Stimulated activated CD4-positive, alpha-beta T cell treated with anti-CD3 and anti-CD28 coated beads, Interleukin-4, amount 100 ng/mL, for 48 hours (primary cell): Measurements from ENCODE around the gene RDH5.

Experiments used
- DNase-seq, 2 donors: peaks; one replicate each; pipeline ENCODE4 v3.0.0-alpha.2; 2020; ENCODE audit warnings: low read depth in 2 of 2

The RDH5 gene

DNA sequence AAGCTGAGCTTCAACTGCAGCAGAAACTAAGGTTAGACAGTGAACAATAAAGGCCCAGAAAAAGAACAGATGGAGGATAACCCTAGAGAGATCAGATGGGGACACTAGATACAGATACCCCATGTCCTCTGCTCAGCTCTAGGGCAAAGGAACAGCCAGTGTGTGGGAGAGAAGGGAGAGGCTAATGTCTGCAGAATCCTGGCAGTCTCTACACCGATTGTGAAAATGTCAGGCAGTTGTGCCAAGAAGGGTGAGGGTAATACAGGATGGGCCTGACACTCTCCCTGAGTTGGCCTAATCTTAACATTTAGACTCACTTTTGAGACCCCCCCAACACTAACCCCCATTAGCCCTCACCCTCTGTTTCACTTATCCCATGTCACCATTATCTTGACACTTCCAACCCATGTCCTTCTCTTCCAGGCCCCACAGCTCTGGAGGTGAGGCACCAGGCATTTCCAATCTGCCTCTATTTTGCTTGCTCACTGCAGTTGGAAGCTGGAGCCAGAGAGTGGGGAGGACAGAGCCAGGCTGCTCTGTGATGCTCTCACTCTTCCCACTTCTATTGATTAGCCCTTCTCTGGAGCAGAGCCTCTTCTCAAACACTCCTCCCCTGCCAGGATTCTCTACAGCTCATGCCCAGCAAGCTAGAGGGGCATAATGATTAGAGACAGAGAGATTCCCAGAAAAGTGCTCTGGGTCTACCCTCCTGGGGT lies 7.3 kb upstream of the RDH5 start:
- DNase-seq, result no peak

DNA sequence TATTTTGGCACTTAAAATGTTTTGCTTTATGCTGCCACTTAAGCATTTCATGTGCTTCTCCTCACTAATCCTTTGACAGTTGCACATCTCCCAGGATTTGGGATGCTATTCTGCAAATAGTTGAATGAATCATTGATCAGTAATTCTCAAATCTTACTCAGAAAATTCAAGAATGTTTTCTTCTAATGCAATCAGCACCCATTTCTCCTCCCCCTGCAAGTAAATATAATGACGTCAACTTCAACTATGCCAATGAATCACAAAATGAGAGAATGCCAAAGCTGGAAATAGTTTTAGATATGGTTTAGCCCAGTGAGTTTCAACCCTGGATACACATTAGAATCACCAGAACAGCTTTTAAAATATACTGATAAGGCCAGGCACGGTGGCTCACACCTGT lies 6.5 kb upstream of the RDH5 start:
- DNase-seq, result no peak

DNA sequence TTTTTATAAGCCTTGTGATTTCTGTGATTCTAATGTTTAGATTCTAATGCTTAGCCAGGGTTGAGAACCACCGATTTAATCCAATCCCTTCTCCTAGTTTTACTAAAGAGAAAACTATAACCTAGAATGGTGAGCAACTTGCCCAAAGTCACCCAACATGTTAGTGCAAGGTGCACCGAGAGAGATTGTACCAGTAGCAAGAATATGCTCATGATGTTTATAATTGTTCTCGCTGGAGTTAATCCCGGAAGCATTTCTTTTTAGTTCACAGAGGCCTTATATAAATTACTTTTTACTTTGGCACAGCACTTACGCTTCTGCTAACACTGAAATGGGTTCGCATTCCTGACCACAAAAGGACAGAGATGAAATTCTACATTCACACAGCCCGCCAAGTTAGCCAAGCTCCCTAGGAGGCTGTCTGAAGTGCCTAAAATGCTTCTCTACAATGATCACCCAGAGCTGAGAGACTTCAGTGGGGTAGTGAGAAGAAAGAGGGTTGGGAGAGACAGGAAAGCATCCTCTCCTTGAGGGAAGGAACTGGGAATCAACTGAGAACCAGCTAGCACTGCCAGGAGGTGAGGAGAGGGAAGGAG lies 4.9 kb upstream of the RDH5 start:
- no peak for DNase-seq

DNA sequence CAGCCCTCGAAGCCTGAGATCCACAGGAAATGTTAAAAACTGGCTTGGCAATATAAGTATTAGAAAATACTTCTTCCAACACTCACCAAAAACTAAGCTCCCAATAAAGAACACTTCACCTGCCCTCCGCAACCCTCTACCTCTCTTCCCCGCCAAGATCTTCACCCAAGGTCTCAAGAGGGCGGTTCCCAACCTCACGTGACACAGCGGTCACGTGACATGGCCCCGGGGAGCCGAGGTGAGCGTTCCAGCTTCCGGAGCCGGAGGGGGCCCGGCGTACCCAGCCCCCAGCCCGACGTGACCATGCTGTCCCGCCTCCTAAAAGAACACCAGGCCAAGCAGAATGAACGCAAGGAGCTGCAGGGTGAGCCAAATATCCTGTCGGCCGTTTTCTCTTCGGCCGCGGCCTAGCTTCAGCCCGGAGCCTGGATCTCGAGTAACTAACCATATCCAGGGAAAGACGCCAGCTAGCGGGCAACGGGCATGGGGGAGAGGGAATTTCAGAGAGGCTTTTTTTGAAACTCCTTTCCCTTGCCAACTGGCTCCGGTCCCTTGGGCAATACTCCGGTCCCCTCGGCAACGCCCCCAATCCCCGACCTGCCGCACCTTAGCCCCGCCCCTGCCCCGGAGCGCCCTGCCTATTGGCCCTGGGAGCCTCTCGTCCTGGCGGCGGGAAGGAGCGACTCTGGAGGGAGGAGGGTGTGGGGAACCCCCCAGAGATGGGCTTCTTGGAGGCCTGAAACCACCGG lies 4.2 kb upstream of the RDH5 start, which contains the start of gene BLOC1S1:
TSS of gene BLOC1S1 (plus strand) at position 214 of the 749 bp plus-strand sequence. CDS start at position 220, 6 bp downstream.
- DNase-seq, result peak; percentile 94 to 95

DNA sequence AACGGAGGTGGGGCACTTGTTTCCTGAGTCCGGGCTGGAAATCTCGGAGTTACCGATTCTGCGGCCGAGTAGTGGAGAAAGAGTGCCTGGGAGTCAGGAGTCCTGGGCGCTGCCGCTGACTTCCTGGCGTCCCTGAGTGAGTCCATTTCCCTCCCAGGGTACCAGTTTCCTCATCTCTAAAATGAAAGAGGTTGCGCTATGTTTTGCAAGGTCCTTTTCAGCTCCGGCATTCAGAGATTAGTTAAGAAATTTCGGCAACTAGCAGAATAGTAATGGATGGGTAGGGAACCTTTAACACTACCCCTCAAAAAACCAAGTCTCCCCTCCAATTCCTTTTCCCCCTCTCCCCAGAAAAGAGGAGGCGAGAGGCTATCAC lies 3.6 kb upstream of the RDH5 start:
- DNase-seq, result no peak

DNA sequence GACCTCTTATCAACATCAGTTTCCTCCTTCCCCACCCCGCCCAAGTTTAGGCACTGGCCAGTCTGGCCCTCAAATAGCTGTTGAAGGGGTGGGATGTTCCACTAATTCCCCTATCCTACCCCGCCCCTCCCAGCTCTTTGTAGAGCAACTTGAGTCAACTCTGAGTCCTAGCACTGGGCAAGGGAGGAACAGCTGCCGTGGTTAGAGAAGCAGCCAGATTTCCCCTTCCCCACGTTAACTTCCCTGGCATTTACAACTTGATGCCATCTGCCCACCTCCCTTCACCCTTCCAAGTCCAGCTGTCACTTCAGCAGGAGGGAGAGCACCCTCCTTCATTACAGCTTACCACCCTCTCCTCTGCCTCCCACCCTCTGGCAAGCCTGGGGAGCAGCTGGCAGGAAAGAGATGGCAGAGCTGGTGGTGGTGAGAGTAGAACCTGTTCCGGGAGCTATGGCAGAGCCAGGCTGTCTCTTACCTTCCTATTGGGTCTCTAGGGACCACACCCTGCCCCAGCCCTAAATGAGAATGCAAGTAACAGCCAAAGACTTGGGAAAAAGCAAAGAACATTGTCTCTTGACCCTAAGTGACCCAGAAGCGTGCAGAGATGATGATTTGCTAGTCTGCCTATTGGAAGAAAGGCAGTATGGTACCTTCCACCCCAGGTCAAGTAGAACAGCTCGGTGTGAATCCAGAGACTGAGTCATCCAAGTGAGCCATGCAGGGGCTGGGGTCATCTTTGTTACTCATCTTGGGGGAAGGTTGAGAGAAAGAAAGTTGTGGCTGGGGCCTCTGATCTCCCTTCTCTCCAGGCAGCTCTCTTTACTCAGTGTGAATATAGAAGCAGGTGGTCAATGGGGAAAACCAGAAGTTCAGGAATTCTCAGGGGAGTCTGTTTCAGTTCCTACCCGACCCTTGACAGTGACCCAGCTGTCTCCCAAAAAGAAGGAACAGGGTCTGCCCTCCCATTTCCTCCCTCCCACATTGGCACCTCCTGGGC lies 2.9 kb upstream of the RDH5 start:
- no peak for DNase-seq

DNA sequence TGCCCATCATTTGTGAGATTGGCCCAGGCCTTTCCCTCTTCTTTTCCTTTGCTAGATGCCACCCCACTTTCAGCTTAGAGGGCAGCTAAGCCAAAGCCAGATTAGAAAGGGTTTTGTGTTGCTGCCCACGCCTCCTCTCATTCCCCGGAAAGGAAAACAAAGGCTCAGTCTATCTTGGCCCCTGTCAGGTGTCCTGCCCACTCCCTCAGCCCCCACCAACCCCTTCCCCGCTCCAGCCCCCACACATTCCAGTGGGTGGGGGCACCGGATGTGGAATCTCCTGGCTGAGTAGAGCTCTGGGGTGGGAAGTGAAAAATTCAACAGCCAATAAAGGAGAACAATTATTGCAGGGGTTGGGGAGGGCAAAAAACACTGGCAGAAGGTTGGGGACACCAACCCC lies 2.2 kb upstream of the RDH5 start:
- no peak for DNase-seq

DNA sequence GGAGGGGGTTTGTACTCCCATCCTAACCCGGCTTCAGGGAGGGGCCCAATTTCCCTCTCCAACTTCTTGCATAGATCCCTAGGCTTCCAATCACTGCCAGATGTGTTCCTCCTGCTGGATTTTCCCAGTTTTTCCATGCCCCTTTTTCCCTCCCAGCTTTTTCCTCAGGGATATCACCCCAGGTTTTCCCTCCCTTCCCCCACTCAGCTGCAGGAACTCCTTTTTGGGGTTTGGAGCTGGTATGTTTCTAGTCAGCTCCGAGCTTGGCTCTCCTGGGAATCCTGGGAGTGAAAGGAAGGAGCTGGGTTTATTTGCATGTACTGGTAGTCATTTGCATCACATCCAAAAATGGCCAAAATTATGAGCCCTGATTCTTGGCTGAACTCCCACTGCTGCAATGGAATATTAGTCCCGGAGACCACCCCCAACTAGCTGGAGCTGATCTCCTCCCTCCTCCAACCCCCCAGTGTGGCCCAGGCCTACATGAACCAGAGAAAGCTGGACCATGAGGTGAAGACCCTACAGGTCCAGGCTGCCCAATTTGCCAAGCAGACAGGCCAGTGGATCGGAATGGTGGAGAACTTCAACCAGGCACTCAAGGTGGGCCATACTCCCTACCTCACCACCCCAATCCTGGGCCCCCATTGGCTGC lies 1.4 kb upstream of the RDH5 start:
- DNase-seq, result no peak

DNA sequence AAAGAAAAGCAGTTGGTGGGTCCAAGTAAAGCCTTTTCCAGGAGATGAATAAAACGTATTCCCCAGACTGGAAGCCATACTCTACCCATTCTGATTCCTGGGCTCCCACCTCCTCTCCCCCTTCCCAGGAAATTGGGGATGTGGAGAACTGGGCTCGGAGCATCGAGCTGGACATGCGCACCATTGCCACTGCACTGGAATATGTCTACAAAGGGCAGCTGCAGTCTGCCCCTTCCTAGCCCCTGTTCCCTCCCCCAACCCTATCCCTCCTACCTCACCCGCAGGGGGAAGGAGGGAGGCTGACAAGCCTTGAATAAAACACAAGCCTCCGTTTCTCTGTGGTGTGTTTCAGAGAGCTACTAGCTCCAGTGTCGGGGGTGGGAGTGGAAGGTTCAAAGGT lies 822 bp upstream of the RDH5 start:
- DNase-seq, result no peak

DNA sequence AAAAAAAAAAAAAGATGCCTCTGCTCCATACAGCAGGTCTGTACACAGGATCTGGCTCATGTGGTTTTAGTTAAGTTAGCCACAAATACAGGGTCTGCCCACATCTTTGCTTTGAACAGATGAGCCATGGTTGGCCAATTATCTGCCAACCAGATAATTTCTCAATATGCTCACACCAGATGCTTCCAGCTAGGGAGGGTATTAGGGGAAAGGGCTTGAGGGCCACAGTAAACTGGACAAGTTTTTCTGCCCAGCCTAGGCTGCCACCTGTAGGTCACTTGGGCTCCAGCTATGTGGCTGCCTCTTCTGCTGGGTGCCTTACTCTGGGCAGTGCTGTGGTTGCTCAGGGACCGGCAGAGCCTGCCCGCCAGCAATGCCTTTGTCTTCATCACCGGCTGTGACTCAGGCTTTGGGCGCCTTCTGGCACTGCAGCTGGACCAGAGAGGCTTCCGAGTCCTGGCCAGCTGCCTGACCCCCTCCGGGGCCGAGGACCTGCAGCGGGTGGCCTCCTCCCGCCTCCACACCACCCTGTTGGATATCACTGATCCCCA lies 776 bp downstream of the RDH5 start:
- DNase-seq, result no peak

DNA sequence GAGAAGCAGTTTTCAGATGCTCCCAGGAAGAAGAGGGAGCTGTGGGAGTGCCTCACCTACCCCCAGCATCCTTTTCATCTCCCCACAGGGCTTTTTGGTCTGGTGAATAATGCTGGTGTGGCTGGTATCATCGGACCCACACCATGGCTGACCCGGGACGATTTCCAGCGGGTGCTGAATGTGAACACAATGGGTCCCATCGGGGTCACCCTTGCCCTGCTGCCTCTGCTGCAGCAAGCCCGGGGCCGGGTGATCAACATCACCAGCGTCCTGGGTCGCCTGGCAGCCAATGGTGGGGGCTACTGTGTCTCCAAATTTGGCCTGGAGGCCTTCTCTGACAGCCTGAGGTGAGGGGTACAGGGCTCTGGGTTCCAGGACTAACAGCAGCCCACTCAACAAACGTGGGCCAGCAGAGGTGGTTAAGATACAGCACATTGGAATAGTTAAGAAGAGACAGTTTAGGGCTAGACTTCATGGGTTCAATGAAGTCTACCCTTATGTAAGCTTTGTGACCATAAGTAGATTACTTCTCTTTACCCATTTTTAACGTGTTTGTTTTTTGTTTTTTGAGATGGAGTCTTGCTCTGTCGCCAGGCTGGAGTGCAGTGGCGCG lies 1.5 kb downstream of the RDH5 start:
- no peak for DNase-seq

DNA sequence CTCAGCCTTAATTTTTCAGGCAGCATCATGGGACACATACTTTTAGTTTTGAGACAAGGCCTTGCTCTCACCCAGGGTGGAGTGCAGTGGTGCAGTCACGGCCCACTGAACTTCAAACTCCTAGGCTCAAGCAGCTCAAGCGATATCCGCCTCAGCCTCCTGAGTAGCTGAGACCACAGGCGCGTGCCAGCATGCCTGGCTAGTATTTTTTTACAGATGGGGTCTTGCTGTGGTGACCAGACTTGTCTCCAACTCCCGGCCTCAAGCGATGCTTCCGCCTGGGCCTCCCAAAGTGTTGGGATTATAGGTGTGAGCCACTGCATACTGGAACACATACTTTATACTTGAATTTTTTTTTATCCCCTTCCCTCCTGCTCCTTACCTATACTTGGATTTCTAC lies 2.8 kb downstream of the RDH5 start:
- no peak for DNase-seq

DNA sequence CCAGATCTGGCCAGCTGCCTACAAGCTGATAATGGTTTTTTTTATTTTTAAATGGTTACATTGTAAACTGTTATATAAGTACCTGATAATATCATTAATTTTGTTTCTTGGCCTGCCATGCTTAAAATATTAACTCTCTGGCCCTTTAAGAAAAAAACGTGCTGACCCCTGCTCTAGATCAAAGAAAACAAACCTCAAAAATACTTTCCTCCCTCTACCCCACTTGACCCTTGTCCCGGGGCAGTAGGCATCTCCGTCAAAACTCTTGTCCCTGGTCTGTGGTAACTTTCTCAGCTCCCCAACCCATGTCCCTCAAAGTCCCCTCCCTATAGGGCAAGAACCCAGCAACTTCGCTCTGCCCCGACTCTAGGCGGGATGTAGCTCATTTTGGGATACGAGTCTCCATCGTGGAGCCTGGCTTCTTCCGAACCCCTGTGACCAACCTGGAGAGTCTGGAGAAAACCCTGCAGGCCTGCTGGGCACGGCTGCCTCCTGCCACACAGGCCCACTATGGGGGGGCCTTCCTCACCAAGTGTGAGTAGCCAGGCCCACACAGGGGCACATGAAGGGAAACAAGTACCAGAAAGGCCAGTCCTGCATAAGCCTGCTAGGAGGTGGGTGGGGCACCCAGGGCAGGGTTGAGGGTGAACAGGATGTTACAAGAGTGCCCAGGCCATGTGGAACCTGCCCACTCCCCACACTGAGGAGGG lies 3.5 kb downstream of the RDH5 start:
- no peak for DNase-seq

DNA sequence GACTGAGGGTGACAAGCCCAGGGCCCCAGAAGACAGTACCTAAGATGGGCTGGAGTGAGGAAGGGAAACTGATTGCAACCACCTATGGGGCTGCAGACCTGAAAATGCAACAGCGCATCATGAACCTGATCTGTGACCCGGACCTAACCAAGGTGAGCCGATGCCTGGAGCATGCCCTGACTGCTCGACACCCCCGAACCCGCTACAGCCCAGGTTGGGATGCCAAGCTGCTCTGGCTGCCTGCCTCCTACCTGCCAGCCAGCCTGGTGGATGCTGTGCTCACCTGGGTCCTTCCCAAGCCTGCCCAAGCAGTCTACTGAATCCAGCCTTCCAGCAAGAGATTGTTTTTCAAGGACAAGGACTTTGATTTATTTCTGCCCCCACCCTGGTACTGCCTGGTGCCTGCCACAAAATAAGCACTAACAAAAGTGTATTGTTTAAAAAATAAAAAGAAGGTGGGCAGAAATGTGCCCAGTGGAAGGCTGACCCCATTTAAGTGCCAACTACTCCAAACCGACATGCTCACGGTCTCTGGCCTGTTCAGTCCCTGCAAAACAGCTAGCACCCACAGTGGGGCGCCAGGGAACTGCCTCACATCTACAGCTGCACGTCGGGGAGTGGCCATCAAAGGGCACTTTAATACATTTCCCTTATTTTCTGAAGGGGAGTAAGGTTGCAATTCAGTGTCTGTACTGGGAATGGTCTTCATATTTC lies 4.2 kb downstream of the RDH5 start:
- DNase-seq, result no peak

DNA sequence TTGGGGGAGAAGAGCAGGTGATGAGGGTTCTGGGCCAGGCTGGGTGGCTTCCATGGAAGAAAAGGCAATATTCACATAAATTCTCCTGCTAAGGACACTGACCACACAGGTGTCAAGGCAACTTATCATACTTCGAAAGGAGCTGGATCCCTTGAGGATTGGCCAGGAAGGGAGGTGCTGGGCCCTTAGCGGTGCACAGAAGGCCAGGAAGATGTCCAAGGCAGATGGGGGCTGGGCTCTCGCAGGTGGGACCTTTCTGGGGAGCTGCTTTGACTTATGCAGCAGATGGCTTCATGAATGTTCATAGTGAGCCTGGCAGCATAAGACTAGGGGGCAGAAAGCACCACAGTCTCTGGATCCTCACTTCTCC lies 4.7 kb downstream of the RDH5 start:
- DNase-seq, result no peak

DNA sequence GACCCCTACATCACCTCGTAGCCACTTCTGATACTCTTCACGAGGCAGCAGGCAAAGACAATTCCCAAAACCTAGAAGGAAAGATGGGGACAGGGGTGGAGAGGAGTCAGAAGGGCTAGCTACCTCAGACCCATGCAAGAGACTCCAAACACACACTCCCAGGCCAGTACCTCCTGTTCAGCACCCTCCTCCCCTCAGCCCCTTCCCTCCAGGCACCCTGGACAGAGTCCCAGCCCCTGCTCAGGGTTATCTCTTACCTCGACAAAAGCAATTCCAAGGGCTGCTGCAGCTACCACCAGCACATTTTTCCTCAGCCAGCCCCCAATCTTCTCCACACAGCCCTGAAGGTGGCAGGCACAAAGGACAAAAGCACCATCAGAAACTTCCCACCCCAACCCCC lies 5.4 kb downstream of the RDH5 start:
- no peak for DNase-seq

DNA sequence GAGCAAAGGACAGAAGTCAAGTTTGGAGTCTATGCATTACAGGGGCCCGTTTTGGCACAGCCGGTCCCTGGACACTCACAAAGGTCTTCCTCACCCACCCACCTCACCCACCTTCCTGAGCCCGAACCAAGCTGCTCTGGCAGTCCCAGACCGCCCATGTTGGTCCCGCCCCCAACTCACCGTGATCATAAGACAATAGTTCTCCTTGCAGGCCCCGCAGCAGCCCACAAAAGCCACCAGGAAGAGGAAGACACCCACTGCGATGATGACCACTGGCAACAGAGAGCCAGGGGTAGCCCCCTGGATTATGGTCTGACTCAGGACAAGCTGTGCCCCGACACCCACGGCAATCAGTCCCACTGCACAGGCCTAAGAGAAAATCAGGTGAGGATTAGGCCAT lies 6.8 kb downstream of the RDH5 start:
- no peak for DNase-seq

DNA sequence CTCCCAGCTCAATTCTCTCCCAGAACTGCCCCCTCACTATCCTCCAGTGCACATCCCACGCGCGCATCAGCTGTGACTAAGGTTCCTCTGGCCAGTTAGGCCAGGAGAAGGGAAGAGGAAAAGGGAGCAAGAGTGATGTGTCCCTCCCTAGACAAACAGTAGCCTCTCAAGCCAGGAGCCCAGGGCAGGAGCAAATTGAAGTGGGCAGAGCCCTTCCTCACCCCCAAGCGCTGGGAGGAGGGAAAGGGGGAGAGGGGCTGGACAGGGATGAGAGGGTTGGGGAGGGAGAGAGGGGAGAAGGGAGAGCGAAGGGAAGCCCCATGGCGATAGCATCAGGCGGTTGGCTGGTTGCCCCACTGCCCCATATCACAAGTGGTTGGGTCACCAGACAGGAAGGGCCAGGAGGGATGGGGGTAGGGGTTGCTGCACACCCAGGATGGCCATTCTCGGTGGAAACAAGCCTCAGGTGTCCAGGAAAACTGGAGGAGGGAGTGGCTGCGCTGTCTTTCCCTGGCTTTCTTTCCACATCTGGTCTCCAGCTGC lies 7.5 kb downstream of the RDH5 start:
- DNase-seq, result no peak
